GM19099 (cell line): ENCODE results near the gene SYDE1.

ENCODE experiments used
- POLR2A ChIP-seq: IDR thresholded peaks from 3 replicates; pipeline ENCODE4 v1.6.1; 2011; ENCODE audit warnings: low read depth; ENCODE audit not compliant: insufficient read length; ENCODE audit errors: extremely low read depth

SYDE1 gene

DNA sequence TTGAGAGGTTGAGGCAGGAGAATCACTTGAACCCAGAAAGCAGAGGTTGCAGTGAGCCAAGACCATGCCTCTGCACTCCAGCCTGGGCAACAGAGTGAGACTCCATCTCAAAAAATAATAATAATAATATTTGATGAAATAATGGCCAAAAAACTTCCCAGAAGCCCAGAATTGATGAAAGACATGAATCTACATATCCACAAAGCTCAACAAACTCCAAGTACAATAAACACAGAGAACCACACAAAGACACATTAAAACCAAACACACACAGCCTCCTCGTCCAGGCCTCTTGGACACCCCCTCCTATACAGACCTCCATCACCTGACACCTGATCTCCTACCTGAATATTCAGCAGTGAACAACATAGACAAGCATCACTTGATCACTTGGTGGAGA, 3.2 kb upstream of the SYDE1 start:
- no peak for TF ChIP-seq POLR2A

DNA sequence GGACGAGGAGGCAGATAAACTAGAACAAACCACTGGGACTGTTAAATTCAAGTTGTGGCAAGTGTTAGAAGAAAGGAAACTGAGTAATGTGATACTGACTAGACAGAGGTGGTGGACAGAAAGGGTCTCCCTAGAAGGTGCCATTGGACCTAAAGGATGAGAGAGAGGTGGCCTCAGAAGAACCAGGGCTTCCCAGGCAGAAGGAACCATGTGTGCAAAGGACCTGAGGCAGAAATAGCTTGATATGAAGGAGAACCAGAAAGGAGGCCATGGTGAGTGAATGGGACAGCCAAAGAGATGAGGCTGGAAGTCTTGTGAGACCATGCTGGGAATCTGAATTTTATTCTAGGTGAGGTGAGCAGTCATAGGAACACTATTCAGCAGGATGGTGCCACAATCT, 2.8 kb upstream of the SYDE1 start:
- TF ChIP-seq POLR2A = no peak

- no peak for TF ChIP-seq POLR2A
These were observed 2.2 kb upstream of the SYDE1 start for GRCh38 chr19:15105044-15105443.

- no peak for TF ChIP-seq POLR2A
These were observed 1.1 kb downstream of the SYDE1 start for GRCh38 chr19:15108145-15108844.

- TF ChIP-seq POLR2A = no peak
These were observed 1.9 kb downstream of the SYDE1 start for GRCh38 chr19:15108845-15109767.

GRCh38 chr19:15109768-15110417, 2.7 kb downstream of the SYDE1 start:
- no peak for TF ChIP-seq POLR2A

DNA sequence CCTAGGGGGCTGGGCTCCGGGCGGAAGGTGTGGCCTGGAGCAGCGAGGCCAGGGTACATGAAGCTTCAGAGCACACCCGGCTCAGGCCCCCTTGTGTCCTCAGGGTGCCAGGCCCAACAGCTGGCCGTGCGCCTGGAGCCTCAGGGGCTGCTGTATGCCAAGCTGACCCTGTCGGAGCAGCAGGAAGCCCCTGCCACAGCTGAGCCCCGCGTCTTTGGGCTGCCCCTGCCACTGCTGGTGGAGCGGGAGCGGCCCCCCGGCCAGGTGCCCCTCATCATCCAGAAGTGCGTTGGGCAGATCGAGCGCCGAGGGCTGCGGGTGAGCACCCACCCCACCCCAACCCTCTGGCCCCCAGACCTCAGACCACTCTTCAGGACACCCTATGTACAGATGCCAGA, 3.2 kb downstream of the SYDE1 start:
- no peak for TF ChIP-seq POLR2A

- no peak for TF ChIP-seq POLR2A
These were observed 4.6 kb downstream of the SYDE1 start for GRCh38 chr19:15111758-15112157.

GRCh38 chr19:15112385-15112784, 5.2 kb downstream of the SYDE1 start:
- TF ChIP-seq POLR2A = no peak

GRCh38 chr19:15113245-15114152, 6.3 kb downstream of the SYDE1 start:
- no peak for TF ChIP-seq POLR2A

- TF ChIP-seq POLR2A = no peak
These were observed 6.9 kb downstream of the SYDE1 start for GRCh38 chr19:15114153-15114540.

- no peak for TF ChIP-seq POLR2A
These were observed 7.9 kb downstream of the SYDE1 start for GRCh38 chr19:15115080-15115479.

GRCh38 chr19:15115762-15116615, 8.8 kb downstream of the SYDE1 start:
- TF ChIP-seq POLR2A = no peak

GRCh38 chr19:15116856-15117255, 9.7 kb downstream of the SYDE1 start:
- no peak for TF ChIP-seq POLR2A
